GM12878 (cell line): ENCODE data around the gene ABCB10. TPM values are rescaled to one million over a fixed set of nuclear protein-coding genes. Genes with fewer than 3 reads are reported as not detected.

Experiments
- CHD1 ChIP-seq: IDR thresholded peaks from 2 replicates; pipeline ENCODE4 v1.6.1; 2012; ENCODE audit warnings: low read depth, low read length, improper control_type of control experiment
- KLF5 ChIP-seq: fragments of 450-650 bp; IDR thresholded peaks from 2 replicates; pipeline ENCODE4 v1.6.1; 2014; ENCODE audit warnings: mild to moderate bottlenecking; ENCODE audit not compliant: partially characterized antibody
- NFYA ChIP-seq: IDR thresholded peaks from 2 replicates; pipeline ENCODE4 v1.6.1; 2011; ENCODE audit warnings: low read depth, mild to moderate bottlenecking, low read length, improper control_type of control experiment, borderline replicate concordance
- STAT3 ChIP-seq: IDR thresholded peaks from 2 replicates; pipeline ENCODE4 v1.6.1; 2011; ENCODE audit warnings: low read depth, low read length, improper control_type of control experiment
- ZBTB4 ChIP-seq: fragments of 450-650 bp; formaldehyde crosslinking; IDR thresholded peaks from 2 replicates; pipeline ENCODE4 v1.4.0; 2022; ENCODE audit warnings: mild to moderate bottlenecking, moderate library complexity
- polyA plus RNA-seq, 11 experiments: library from polyadenylated mRNA; depleted of rRNA in 4 of 11; unstranded in 6 of 11; stranded (reverse) in 5 of 11; fragments of >200 nt; fragmentation: Nextera tagmentation in 4 of 11; fragmentation: Illumina TruSeq in 1 of 11; extraction: Ambion mirVana in 4 of 11; extraction: Trizol in 1 of 11; gene quantifications; 1 replicate in 1 of 11; 2 replicates in 10 of 11; pipeline versions ENCODE4 v1.2.1 to v1.2.3, GENCODE V29; 2011 to 2016; ENCODE audit warnings: inconsistent platforms in 2 of 11, missing spikeins in 2 of 11, low read depth in 1 of 11
- total RNA-seq, 4 experiments: library from RNA; depleted of rRNA in 3 of 4; stranded (reverse); fragments of >200 nt in 3 of 4; fragmentation: Illumina TruSeq in 1 of 4; extraction: Trizol in 1 of 4; gene quantifications; 2 replicates each; pipeline versions ENCODE4 v1.2.1 to v1.2.3, GENCODE V29; 2013 to 2021
- TF ChIP-seq, protein P1 (sequence below): IDR thresholded peaks from 2 replicates; pipeline ENCODE4 v1.6.1; 2012; ENCODE audit warnings: low read depth, low read length, improper control_type of control experiment
- TF ChIP-seq, protein P2 (sequence below): fragments of 450-650 bp; IDR thresholded peaks from 2 replicates; pipeline ENCODE4 v1.6.1; 2018; ENCODE audit warnings: mild to moderate bottlenecking, low read depth, moderate library complexity; ENCODE audit not compliant: partially characterized antibody

Gene ABCB10
- total and polyA plus RNA-seq, 10 of the 15 experiments (the other 5 are each of a cell fraction or from before 2014, with no cell fraction given): 8.0 to 30.5 (median 16.7) TPM

GRCh38 chr1:229531326-229531725, 27.2 kb downstream of the ABCB10 start (continued):
- TF ChIP-seq, protein P1, sequence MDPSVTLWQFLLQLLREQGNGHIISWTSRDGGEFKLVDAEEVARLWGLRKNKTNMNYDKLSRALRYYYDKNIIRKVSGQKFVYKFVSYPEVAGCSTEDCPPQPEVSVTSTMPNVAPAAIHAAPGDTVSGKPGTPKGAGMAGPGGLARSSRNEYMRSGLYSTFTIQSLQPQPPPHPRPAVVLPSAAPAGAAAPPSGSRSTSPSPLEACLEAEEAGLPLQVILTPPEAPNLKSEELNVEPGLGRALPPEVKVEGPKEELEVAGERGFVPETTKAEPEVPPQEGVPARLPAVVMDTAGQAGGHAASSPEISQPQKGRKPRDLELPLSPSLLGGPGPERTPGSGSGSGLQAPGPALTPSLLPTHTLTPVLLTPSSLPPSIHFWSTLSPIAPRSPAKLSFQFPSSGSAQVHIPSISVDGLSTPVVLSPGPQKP: no peak
- TF ChIP-seq NFYA: no peak
- no peak for TF ChIP-seq KLF5
- TF ChIP-seq ZBTB4: no peak
- TF ChIP-seq, protein P2, sequence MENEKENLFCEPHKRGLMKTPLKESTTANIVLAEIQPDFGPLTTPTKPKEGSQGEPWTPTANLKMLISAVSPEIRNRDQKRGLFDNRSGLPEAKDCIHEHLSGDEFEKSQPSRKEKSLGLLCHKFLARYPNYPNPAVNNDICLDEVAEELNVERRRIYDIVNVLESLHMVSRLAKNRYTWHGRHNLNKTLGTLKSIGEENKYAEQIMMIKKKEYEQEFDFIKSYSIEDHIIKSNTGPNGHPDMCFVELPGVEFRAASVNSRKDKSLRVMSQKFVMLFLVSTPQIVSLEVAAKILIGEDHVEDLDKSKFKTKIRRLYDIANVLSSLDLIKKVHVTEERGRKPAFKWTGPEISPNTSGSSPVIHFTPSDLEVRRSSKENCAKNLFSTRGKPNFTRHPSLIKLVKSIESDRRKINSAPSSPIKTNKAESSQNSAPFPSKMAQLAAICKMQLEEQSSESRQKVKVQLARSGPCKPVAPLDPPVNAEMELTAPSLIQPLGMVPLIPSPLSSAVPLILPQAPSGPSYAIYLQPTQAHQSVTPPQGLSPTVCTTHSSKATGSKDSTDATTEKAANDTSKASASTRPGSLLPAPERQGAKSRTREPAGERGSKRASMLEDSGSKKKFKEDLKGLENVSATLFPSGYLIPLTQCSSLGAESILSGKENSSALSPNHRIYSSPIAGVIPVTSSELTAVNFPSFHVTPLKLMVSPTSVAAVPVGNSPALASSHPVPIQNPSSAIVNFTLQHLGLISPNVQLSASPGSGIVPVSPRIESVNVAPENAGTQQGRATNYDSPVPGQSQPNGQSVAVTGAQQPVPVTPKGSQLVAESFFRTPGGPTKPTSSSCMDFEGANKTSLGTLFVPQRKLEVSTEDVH: no peak
- no peak for TF ChIP-seq STAT3
- TF ChIP-seq CHD1: no peak
